ENCODE results near the gene CCNDBP1. TPM values are rescaled to one million over a fixed set of nuclear protein-coding genes. Genes with fewer than 3 reads are reported as not detected.
A peak's percentile ranks its signal among the peaks of the same experiment; 100 is the strongest.

Gene CCNDBP1
- total RNA-seq, 1 experiment from 2014 or later = 34.1 TPM

DNA sequence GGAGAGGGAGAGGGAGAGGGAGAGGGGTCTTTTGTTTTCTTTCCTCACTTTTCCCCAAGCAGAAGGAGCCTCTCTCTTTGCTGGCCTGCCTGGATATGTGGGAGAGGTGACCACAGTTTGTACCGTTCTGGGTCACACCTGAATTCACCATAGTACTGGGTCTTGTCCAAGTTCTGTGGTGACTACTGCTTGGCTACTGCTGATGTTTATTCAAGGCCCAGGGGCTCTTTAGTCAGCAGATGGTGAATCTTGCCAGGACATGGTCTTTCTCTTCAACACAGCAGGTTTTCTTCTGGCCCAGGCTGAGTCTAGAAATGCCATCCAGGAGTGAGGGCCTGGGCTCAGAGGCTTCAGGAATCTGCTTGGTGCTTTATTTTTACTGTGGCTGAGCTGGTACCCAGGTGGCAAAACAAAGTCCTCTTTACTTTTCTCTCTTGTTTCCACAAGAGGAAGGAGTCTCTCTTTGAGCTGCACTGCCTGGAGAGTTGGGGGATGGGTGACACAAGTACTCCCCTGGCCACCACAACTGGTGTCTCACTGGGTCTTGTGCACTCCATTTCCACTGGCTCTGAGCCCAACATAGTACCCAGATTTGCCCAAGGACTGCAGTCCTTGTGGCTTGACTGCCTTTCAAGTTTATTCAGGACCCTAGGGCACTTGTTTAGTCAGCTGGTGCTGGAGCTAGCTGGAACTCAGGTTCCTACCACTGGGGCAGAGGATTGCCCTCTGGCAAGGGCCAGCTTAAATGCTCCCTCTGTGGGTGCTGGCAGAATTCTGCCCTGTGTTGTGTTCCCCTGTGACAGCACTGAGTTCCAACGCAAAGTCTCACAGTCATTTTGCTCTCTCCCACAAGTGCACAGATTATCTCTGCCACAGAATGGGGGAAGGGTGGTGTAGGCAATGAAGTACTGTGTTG, 16.8 kb upstream of the CCNDBP1 start:
- Histone ChIP-seq H4K91ac (ENCODE audit: insufficient read length, low read depth, low read length) (no peak overlapping the region), H3K56ac (ENCODE audit: insufficient read length, low read depth, low read length) (no peak overlapping the region), H2BK120ac (ENCODE audit: low read depth, low read length, poor library complexity, severe bottlenecking) (no peak overlapping the region), H3K14ac (ENCODE audit: insufficient read depth, low read length) (no peak overlapping the region), H3K4me2 (ENCODE audit: insufficient read depth, insufficient read length, low read length) (no peak overlapping the region), H2AK5ac (ENCODE audit: insufficient read length, low read length) (no peak overlapping the region), H3K27ac (ENCODE audit: insufficient read length, low read depth, low read length) (no peak overlapping the region), H3K79me1 (ENCODE audit: insufficient read depth, low read depth, low read length, poor library complexity, severe bottlenecking) (no peaks in the 10 kb centered on the region), H2BK12ac (ENCODE audit: insufficient read length, low read depth, low read length) (no peak overlapping the region), H4K20me1 (ENCODE audit: control insufficient read depth, insufficient read depth, insufficient read length) (no peaks in the 10 kb centered on the region), H4K5ac (ENCODE audit: insufficient read length, low read depth, low read length) (no peak overlapping the region), H2BK15ac (ENCODE audit: low read depth, low read length) (no peak overlapping the region), H3K27me3 (ENCODE audit: insufficient read depth, low read length) (no peaks in the 10 kb centered on the region), H3K4ac (ENCODE audit: low read depth, low read length) (no peak overlapping the region), H2AFZ (ENCODE audit: low read length) (no peak overlapping the region), H3K23ac (ENCODE audit: insufficient read length, low read depth, low read length) (no peak overlapping the region), H3K18ac (ENCODE audit: insufficient read length, low read depth, low read length) (no peak overlapping the region), H3K9ac (ENCODE audit: extremely low read depth, insufficient read length, low read length) (no peak overlapping the region), H4K8ac (replicated peaks; ENCODE audit: insufficient read length, low read depth, low read length) (no peak overlapping the region), H2BK20ac (ENCODE audit: low read depth, low read length, poor library complexity, severe bottlenecking) (no peak overlapping the region), H3K9me3 (ENCODE audit: control insufficient read depth, low read depth, low read length) (no peaks in the 10 kb centered on the region), H3K23me2 (ENCODE audit: insufficient read length, low read depth, low read length, poor library complexity, severe bottlenecking) (no peaks in the 10 kb centered on the region), H2BK5ac (ENCODE audit: insufficient read length, low read length) (no peak overlapping the region), H3K4me1 (ENCODE audit: insufficient read depth, low read length) (no peaks in the 10 kb centered on the region), H3K79me2 (ENCODE audit: insufficient read depth, low read length) (no peaks in the 10 kb centered on the region), H3T11ph (ENCODE audit: low read length) (no peak overlapping the region)
- TF ChIP-seq, protein P1, sequence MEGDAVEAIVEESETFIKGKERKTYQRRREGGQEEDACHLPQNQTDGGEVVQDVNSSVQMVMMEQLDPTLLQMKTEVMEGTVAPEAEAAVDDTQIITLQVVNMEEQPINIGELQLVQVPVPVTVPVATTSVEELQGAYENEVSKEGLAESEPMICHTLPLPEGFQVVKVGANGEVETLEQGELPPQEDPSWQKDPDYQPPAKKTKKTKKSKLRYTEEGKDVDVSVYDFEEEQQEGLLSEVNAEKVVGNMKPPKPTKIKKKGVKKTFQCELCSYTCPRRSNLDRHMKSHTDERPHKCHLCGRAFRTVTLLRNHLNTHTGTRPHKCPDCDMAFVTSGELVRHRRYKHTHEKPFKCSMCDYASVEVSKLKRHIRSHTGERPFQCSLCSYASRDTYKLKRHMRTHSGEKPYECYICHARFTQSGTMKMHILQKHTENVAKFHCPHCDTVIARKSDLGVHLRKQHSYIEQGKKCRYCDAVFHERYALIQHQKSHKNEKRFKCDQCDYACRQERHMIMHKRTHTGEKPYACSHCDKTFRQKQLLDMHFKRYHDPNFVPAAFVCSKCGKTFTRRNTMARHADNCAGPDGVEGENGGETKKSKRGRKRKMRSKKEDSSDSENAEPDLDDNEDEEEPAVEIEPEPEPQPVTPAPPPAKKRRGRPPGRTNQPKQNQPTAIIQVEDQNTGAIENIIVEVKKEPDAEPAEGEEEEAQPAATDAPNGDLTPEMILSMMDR (conservative IDR thresholded peaks at IDR 0.05) = no peak
- WGBS (ENCODE audit: extremely low coverage, insufficient read length, low lambda C conversion rate) = no CpG with 5 or more reads among the region's 2 CpGs
- no peak overlapping the region for H3K4me3 Mint-ChIP-seq
- DNase-seq = no peak
- H3K27me3 Mint-ChIP-seq (ENCODE audit: low read depth) = no peaks in the 10 kb centered on the region
- peaks cover 8 to 10% of the 10 kb centered on the region in 2 experiments for H3K4me1 Mint-ChIP-seq
- H3K9me3 Mint-ChIP-seq = peaks cover 15 to 22% of the 10 kb centered on the region in 2 experiments
- peak overlapping the region in 1 of 3 experiments; percentile 68; a peak in 1 of 7 replicates for H3K27ac Mint-ChIP-seq
- H3K36me3 Mint-ChIP-seq (ENCODE audit: insufficient read depth in 1 of 3, low read depth in 3 of 3) = peaks cover 8 to 50% (median 33%) of the 10 kb centered on the region in 3 experiments
